Nucleus accumbens (tissue), 56 donors: ENCODE data around the gene TMOD1.
A peak's percentile ranks its signal among the peaks of the same experiment; 100 is the strongest.

Experiments used
- DNase-seq, 56 donors: peaks; one replicate each; lab custom pipeline; 2025; lab: John Stamatoyannopoulos, UW

TMOD1 gene

GRCh38 chr9:97515662-97516061 lies 14.2 kb downstream of the TMOD1 start:
- peak in 14 of 56 donors; percentile 3 to 65 (median 28) for DNase-seq

GRCh38 chr9:97516111-97516510 lies 14.6 kb downstream of the TMOD1 start:
- no peak for DNase-seq

GRCh38 chr9:97517331-97518089 lies 16.0 kb downstream of the TMOD1 start:
- DNase-seq, result no peak

DNA sequence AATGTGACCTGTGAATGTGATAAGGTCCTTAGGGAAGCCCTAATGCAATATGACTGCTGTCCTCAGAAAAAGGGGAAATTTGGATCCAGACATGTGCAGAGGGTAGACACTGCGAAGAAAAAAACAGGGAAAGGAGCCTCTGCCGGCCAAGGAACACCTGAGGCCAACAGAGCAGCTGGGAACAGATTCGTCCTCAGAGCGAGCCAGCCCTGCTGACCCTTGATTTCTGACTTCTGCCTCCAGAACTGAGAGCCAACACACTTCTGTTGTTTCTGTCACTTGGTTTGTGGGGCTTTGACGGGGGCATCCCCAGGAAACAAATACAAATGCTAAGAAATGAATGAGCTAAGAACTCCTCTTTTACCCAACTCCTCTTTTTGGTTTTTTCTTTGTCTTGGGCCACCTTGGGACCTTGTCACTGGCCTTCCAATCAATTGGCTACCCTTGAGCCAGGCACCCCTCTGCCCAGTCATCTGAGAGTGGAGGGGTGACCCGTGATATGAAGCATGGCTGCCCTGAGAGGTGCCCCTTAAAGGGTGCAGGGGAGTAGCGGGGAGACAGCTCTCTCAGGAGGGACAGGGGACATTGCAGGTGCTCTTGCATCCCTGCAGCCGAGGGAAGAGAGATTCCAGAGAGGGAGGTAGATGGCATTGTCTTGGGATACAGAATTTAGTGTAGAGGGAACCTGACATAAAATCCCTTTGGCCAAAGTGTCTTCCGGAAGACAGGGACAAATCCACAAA lies 16.9 kb downstream of the TMOD1 start:
- DNase-seq, result no peak

DNA sequence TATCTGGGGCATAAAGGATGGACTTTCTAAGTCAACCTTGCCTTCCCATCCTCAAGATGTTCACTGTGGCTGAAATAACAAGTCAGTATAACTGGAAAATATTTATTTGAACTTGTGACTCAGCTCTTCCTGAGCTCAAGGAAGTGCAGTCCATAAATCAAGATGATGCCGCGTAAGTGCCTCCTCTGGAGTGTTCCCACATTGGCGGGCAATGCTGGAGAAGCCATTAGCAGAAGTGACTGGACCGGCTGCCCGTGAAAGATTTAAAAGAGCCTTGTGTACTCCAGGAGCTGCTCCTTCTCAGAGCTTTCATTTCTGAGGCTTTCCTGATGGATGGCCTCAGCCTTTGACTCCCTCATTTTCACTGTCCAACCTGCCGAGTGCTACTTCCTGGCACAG lies 17.4 kb downstream of the TMOD1 start:
- no peak for DNase-seq

GRCh38 chr9:97519441-97519970 lies 18.0 kb downstream of the TMOD1 start:
- DNase-seq, result no peak

DNA sequence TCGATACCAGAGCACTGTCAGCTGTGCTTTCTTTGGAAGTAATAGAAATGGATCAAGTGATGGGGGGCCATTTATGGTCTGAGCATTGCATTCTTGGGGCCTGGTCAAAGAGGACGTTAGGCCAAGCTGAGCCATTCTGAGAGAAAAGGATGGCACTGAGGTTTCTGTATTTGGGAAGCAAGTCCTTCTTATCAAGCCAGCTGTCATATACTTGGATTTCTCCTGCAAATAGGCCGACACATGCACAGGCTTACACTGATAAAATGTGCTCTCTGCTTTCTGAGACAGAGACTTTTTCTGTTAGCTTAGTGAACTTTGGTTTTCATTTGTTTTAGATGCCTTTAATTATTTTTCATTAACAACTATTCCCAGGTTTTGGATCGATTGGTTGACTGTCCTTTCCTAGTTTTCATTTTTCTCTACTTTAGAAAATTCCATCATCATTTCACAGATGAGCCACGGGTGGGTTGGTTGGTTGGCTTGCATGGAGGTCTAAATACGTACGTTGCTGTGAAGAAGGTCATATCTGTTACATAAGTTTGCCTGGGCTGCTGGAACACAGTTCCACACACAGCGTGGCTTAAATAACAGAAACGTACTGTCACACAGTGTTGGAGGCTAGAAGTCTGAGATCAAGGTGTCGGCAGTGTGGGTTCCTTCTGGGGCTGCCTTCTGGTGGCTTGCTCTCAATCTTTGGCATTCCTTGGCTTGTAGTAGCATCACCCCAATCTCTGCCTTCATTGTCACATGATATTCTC lies 20.3 kb downstream of the TMOD1 start:
- DNase-seq, result no peak

- DNase-seq, result no peak
Measured at GRCh38 chr9:97524424-97524823, 23.0 kb downstream of the TMOD1 start.

DNA sequence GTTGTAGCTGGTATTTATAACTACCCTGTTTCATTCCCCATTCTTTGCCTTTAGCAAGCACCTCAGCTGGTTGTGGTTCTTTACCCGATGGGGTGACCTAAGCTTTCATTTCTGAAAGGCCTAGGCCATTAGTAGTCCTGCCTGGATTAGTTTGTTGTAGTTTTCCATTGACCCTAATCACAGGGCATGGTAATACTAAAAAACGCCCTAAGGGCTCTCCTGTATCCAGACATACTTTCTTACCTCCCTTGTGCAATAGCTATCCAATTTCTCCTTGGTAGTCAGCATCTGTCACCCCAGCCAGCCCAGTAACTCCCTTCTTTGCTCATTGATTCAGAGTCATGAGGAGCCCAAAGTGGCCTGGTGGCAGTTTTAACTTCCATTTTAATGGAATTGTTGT lies 24.0 kb downstream of the TMOD1 start:
- DNase-seq, result no peak

GRCh38 chr9:97526895-97527575 lies 25.6 kb downstream of the TMOD1 start:
- peak in 4 of 56 donors; percentile 16 to 34 (median 26) for DNase-seq

DNA sequence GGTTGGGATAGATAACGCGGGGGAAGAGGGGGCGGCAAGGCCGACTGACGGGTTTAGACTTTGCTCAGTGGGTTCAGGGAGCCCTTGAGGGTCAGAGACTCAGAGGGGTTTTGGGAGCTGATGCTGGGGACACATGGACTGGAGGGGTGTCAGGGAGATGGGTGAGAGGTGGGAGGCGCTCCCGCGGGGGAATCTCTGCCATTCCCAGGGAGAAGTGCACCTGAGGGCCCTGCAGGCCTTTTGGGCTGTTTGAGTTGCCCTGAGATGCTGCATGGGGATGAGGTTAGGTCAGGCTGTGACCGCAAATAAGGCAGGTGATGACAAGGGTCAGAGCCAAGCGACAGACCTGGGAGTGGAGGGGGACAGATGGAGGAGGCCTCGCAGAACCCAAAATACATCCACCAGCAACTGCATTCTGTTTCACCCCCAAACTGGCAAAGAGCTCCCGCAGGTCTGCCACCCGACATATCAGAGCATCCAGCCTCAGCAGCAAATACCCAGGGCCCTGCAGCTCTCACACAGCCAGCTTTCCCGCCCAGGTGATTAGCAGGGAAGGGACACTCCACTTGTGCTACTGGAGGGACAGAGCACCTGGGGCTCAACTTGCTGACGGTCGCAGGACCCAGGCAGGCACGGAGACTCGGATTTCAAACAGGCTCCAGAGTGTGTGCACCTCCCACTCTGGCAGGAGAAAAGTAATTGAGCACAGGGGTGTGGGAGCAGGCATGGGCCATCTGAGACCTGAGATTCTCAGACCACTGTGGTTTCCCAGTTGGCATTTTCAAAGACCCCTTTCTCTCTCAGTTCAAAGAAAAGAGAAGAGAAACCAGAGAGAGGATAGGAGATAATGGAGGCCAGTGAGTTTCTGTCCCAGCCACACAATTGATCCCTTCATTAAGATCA lies 26.4 kb downstream of the TMOD1 start:
- DNase-seq, result no peak

GRCh38 chr9:97528529-97529230 lies 27.2 kb downstream of the TMOD1 start:
- DNase-seq, result no peak

DNA sequence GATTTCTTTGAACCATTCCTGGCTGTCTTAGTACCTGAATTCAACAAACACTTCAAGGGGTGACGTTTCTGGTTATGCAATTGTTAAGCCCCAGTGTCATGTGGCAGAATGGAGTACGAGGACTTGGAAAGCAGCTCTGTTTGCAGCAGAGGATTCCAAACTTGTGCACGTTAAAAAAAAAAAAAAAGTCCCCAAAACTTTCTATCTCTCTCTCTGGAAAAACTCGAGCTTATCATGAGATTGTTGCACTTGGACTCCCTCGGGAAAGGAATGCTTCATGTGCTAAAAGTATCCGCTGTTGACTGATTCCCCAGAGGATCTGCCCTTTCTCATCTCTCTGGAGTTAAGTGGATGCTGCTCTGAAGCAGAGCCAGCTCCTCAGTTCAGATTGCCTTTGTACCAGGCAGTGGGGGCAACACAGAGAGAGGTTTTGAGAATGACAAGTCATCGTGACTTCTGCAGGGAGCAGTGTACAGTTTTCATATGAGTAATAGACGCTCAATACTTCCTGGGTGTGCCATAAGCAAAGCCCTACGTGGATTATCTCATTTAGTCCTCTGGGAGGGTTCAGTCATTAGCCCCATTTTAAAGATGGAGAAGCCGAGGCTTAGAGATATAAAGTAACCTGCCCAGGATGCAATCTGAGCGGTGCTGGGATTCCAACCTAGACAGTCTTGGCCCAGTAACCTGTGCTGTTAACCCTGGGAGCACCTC lies 28.1 kb downstream of the TMOD1 start:
- DNase-seq, result peak in 10 of 56 donors; percentile 7 to 48 (median 18)

DNA sequence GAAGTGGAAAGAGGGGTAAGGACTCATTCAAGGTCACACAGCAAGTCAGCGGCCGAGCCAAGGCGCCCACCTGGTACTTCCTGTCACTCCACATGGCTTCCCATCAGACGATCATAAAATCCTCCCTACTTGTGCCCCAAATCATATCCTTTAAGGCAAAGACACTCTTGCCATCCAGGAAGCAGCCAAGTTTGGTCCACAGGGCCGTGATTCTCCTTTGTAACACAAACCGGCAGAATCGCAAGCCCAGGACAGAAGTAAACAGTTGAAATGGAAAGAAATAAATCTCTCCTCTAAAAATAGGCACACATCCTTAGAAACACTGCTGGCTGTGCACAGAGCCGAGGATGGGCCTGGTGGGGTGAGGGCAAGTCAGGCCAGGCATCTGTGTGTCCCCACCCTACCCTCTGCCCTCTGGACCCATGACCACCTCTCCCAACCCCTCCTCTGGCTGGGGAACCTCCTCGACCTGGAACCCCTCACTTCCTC lies 30.5 kb downstream of the TMOD1 start:
- DNase-seq, result no peak

DNA sequence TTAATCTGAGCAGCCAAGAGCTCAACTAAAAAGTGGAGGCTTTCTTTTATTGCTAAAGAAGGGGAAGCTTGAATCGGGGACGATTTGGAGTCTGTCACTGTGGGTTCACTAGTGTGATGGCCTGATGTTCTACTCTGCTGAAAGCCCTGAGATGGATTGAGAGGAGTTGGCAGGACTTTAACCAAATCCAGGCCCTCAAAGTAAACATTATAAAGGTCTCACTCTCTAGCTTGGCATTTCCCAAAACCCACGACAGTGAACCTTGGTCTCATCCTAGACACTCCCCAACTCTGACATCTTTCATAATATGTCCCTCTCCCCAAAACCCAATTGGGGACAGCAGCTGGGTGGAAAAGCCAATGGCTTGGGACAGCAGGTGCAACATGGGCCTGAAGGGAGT lies 32.7 kb downstream of the TMOD1 start:
- no peak for DNase-seq

DNA sequence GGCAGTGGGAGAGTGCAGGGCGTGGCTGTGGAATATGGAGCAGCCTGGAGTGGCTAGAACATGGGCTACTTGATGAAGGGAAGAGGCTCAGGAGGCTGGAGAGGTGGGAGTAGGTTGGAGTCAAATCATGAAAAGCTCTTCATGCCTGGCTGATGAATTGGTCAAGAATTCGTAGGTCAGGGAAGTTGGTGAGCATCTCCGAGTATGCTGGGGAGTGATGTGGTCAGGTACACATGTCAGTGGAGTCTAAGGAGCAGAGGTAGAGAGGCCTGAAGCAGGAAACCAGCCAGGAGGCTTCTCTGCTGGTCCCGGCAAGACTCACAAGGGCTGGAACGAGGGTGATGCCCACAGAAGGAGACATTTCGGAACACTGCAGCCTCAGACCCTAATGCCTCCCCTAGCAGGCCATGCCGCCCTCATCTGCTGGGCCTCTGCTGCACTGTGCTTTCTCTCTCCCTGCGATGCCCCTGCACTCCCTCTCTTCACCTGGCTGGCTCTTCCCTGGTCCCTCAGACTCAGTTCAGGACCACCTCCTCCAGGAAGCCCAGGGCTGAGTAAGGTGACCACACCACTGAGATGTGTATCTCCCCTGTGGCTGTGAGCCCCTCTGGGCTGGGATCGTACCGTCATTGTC lies 33.6 kb downstream of the TMOD1 start:
- no peak for DNase-seq

- DNase-seq, result no peak
Measured at GRCh38 chr9:97535771-97536170, 34.3 kb downstream of the TMOD1 start.
